NCI-H510A treated with DMSO at 0.1 percent for 48 hours (cell line): Measurements from ENCODE around the gene TBC1D20.

Source experiments
- DNase-seq: peaks from one replicate; lab custom pipeline; 2025; lab: John Stamatoyannopoulos, UW

The TBC1D20 gene

GRCh38 chr20:437787-438486, 24.4 kb downstream of the TBC1D20 start:
- DNase-seq, result no peak

DNA sequence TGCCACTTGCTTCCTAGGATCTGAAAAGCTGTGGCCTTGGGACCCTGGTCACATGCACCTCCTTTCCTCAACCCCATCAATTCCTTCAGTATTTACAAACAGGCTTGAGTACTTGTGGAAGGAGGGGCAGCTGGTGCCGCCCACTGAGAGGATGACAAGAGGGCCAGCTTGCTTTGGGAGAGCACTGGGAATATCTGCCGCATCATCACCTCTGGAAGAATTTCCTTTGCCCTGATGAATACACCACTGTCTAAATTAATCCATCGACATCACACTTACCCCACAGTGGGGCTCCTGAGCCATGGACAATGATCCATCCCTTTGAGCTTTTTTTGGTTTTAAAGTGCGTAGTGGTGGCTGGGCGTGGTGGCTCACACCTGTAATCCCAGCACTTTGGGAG, 25.9 kb downstream of the TBC1D20 start:
- DNase-seq, result no peak

- DNase-seq, result no peak
These were observed 26.8 kb downstream of the TBC1D20 start for GRCh38 chr20:435558-435957.

DNA sequence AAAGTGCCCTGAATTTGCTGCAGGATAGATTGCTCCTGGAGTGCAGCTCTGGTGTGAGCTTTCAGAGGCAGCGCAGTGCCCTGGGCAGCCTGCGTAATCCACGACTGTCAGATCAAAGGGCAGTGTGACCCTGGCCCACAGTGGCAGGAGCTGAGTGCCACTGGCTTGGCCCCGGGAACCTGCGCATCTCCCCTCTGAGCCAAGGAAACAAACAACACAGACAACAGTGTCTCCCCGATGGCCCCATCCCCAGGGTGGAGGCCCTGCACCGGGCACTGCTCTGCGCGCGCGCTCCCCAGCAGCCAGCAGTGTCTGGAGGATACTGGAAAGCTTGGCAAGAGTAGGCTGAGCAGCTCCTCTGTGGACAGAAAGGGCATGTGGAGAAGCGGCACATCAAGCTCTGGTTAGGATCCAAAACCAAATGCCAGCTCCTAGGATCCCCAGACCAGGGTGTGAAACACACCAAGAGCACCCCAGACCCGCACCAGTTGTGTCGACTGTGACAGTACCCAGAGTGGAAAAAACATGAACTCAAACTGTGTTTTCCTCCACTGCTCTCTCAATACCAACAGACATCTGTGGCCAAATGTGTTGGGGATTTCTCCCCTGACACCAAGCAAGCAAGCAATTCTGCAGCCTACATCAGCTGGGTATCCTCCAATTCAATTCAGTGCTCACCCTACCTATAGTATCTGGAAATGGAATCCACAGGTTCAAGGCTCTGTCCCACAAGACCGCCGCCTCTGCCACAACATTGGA, 27.5 kb downstream of the TBC1D20 start:
- no peak for DNase-seq

GRCh38 chr20:434221-434620, 28.1 kb downstream of the TBC1D20 start:
- no peak for DNase-seq

DNA sequence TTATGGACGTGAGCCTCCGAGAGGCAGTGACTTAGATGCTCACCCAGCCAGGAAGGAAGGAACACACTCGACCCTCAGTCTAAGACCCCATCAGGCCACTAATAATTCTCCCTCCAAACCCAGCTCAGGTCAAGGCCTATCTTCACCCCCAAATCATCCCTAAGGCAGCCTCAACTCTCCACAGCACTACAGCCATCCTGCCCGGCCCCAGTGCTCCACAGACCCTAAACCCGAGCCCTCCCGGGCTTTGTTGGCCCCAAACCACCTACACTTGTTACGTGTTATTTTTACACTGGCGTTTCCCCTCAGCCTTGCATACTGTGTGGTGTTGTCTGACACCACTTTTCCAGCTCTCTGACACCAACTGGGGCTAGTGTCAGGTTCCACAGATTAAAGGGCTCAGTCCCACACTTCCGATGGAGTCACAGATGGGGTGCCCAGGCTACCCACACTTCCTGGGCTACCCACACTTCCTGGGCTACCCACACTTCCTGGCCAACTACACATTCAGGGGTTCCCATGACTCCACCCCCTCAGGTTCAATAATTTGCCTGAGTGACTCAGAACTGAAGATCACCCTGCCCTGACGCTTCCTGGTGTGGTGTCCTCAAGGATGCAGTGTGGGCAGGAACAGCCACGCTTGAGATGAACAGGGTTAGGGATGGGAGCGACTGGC, 28.9 kb downstream of the TBC1D20 start:
- DNase-seq, result no peak

DNA sequence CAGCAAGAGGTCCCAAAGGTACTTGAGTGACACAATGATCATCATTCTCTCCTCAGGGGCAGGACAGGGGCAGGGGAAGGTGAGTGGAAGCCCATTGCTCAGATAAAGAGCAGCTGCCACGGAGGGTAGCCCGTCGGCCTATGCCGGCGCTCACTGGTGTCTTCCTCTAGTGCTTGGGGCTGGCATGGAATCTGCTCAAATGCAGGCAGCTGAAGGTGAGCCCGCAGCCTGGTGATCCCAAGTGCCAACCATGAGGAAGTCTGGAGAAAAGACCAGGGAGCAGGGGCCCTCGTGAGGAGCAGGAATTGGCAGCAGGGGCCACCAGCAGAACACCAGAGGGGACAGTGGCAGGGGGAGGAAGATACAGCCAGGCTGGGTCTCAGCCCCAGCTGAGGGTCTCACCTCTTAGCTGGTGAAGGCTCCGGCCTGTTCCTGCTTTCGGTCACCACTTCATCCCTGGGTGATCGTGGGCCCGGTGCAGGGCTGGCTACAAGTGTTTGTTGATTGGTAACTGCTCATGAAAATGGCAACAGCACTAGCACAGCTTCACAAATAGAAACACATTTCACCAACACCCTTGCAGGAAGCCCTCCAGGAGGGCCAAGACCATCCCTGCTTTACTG, 29.5 kb downstream of the TBC1D20 start:
- no peak for DNase-seq

DNA sequence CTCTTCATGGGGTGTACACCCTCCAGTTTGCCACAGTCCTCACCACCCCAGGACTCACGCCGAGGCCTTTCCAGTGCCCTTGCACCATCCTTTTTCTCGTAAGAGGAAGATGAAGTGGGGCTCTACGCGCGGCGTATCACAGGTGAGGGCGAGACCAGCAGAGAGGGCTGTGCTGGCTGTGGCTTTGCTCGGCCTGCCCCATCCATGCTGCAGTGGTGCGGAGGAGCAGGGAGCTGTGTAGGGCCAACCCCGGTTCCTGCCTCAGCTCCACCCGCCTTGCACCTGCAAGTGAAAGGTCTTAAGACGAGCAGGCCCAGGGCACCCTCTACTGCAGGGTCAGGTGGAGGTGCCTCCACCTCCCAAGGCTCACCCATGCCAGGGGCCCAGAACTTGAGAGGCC, 30.1 kb downstream of the TBC1D20 start:
- no peak for DNase-seq

DNA sequence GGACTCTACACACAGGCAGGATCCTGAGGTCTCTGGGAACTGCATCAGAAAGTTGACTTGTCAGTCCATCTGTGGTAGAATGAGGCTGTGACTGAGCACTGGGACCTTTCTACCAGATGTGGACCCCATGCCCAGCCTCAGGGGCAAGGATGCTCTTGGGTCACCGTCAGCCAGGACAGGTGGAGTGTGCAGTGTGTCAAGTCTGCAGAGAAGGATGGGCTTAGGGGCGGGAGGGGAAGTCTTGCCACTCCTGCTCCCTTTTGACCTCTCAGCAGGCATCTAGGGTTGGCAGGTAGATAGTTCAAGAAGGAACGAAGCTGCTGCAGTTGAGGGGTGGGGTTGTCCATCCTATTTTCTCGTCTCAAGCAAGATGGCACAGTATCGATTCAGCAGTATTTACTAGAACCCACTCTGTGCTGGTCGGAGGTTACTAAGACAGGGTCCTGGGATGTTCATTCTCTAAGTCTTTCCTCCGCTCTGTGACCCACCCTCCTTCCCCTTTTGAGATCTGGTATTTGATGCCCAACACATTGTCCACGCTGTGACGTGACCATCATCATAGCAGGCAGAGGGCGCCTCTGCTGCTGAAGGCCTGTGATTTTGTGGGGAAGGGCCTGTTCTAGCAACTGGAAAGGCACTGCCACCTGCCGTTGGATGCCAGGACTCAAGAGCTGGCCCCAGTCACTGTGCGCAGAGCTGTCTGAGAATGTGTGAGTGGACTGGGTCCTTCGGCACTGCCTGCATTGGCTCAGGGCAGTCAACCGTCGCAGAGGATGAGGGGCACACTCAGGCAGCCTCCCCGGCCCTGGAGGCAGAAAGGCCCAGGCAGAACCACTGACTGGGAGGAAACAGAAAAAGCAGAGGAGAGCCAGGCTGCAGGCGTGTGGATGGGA, 31.1 kb downstream of the TBC1D20 start:
- DNase-seq, result peak; percentile 79

GRCh38 chr20:430091-430999, 32.0 kb downstream of the TBC1D20 start:
- no peak for DNase-seq

DNA sequence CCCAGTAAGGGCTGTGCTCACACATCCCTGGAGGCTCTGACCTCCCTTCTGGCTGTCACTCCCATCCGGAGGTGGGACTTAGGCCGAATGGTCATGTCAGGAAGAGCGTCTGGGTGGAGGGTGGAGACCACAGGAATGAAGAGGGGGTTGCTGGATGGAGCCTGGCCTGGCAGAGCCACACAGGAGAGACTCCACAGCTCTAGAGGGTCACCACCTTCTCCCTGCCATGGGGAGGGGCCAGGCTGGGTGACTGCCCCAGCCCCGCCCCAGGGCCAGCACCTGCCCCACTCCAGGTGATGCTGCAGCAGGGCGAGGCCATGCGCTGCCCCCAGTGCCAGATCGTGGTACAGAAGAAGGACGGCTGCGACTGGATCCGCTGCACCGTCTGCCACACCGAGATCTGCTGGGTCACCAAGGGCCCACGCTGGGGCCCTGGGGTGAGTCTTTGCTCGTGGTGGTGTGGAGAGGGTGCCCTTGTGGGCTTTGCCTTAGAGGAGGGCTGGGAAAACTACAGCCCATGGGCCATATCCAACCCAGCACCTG, 33.6 kb downstream of the TBC1D20 start:
- DNase-seq, result peak; percentile 31

- DNase-seq, result no peak
These were observed 34.3 kb downstream of the TBC1D20 start for GRCh38 chr20:427849-428657.

GRCh38 chr20:427401-427800, 34.9 kb downstream of the TBC1D20 start:
- DNase-seq, result no peak

DNA sequence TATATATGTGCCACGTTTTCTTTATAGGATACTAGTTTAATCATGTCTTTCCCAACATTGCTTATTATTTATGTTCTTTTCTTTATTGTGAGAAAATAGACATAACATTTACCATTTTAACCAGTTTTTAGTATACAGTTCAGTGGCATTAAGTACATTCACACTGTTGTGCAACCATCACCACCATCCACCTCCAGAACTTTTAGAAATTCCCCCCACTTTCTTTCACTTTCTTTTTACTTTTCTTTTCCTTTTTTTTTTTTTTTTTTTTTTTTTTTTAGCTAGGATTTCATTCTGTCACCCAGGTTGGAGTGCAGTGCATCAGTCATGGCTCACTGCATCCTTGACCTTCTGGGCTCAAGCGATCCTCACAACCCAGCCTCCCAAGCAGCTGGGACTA, 35.8 kb downstream of the TBC1D20 start:
- no peak for DNase-seq

- DNase-seq, result no peak
These were observed 40.6 kb downstream of the TBC1D20 start for GRCh38 chr20:421685-422250.

DNA sequence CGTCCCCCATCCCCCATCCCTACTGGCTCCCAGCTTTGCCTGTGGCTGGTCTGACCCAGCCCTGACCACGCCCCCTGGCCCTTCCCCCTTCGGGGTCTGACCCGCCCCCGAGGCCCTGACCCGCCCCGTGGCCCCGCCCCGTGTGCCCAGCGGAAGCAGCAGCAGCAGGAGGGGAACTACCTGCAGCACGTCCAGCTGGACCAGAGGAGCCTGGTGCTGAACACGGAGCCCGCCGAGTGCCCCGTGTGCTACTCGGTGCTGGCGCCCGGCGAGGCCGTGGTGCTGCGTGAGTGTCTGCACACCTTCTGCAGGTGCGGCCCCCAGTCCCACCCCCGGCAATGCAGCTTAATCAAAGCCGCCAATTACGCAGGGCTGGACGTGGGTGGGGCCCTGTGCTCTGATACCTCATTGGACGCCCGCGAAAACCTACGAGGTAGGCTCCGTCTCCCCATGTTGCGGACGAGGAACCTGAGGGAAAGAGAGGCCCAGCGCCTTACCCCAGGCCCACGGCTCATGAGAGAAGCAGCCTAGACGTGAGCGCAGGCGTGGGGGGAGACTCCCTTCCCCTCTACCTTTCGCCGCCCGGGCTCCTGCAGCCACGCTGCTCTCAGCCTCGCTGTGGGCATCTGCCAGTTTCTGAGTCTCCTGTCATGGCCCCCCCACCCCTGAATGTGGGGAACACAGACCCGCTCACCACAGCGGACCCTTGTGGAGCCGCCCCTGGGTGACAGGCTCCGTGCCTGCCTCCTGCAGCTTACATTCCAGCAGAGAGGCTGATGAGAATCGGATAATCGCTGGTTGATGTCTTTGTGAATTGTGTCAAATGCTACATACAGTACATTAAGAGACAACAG, 41.4 kb downstream of the TBC1D20 start:
- DNase-seq, result no peak

- DNase-seq, result no peak
These were observed 42.1 kb downstream of the TBC1D20 start for GRCh38 chr20:420166-420620.
